Tibial artery (tissue), 4 donors: ENCODE data around the gene PXK.

Source experiments
- DNase-seq, 2 donors: peaks; one replicate each; pipeline ENCODE4 v3.0.0-alpha.2; 2019
- H3K27ac ChIP-seq, 2 donors: fragments of 200-600 bp; sonication (generic) in 1 of 2; 1 replicate in 1 of 2; 2 replicates in 1 of 2; pipeline ENCODE4 v1.5.1; 2018 to 2019; ENCODE audit warnings: mild to moderate bottlenecking in 1 of 2
- H3K27me3 ChIP-seq, 2 donors: fragments of 200-600 bp; sonication (generic) in 1 of 2; one replicate each; pipeline versions ENCODE4 v1.5.1 to v1.6.0; 2016 to 2019
- H3K36me3 ChIP-seq, 3 donors: fragments of 200-600 bp; sonication (generic) in 2 of 3; one replicate each; pipeline ENCODE4 v1.5.1; 2016 to 2019; ENCODE audit warnings: mild to moderate bottlenecking in 2 of 3
- H3K4me1 ChIP-seq, 4 donors: fragments of 200-600 bp; sonication (generic) in 2 of 4; 1 replicate in 3 of 4; 2 replicates in 1 of 4; pipeline ENCODE4 v1.5.1; 2016 to 2019
- H3K4me3 ChIP-seq, 2 donors: fragments of 200-600 bp; sonication (generic) in 1 of 2; 1 replicate in 1 of 2; 2 replicates in 1 of 2; pipeline ENCODE4 v1.5.1; 2018 to 2019; ENCODE audit warnings: mild to moderate bottlenecking in 2 of 2
- H3K9me3 ChIP-seq, 3 donors: fragments of 200-600 bp; sonication (generic) in 1 of 3; one replicate each; pipeline ENCODE4 v1.5.1; 2016 to 2019
- intact Hi-C: fragments of 100-400 bp; cut with DNase I; formaldehyde crosslinking; loops from one replicate; pipeline ENCODE4 v1.15.0; 2023; ENCODE audit warnings: low total_unique reads
- TF ChIP-seq, protein P1 (sequence below), 2 experiments: fragments of 200-600 bp in 1 of 2; fragments of 450-650 bp in 1 of 2; IDR thresholded peaks; one replicate each; pipeline ENCODE4 v1.5.1; 2017 to 2019; ENCODE audit warnings: antibody characterized with exemption in 2 of 2, mild to moderate bottlenecking in 1 of 2, moderate library complexity in 1 of 2

The PXK gene

DNA sequence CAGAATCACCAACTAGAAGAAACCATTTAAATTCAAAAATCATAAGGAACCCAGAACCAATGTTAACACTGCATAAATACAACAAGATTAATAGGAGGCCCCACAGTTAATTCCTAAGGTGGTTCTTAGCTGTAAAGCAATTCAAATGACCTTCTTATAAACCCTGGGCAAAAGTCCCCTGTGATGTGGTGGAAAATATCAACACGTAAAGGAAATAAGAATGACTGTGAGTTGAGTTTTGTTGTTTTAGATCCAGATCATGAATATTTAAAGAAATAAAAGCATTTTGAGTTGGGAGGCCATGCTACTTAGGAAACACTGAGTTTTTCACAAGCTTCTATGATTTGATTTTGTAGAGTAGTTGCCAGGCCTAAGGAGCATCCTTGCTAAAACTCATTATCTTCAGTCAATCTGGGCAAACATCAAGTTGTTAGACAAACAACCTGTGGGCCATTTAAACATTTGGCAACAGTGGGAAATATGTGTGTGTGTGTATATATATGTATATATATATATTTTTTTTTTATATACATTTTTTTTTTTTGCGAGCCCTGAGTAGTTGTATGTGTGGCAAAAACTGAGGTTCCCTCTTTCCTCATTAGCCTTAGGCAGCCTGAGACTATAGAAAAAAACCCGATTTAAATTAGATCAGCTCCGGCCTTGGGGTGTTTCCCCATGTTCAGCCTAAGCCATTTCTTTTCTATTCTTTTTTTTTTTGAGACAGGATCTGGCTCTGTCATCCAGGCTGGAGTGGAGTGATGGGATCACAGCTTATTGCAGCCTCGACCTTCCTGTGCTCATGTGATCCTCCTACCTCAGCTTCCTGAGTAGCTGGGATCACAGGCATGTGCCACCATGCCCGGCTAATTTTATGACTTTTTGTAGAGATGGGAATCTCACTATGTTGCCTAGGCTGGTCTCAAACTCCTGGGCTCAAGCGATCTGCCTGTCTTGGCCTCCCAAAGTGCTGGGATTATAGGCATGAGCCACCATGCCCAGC is 8.0 kb upstream of the PXK start:
- H3K4me1 ChIP-seq, result peaks cover 0 to 7% (median 0%) of the 10 kb centered on the region in 4 donors
- no peak for DNase-seq
- H3K36me3 ChIP-seq, result peaks cover 0 to 2% (median 0%) of the 10 kb centered on the region in 3 donors
- H3K4me3 ChIP-seq, result no peak overlapping the region
- H3K27me3 ChIP-seq, result no peaks in the 10 kb centered on the region
- intact Hi-C loops, result loop anchor here (5.0 kb wide), 1 partner anchor 88 kb away; no protein-coding TSS in a partner anchor
- TF ChIP-seq, protein P1, sequence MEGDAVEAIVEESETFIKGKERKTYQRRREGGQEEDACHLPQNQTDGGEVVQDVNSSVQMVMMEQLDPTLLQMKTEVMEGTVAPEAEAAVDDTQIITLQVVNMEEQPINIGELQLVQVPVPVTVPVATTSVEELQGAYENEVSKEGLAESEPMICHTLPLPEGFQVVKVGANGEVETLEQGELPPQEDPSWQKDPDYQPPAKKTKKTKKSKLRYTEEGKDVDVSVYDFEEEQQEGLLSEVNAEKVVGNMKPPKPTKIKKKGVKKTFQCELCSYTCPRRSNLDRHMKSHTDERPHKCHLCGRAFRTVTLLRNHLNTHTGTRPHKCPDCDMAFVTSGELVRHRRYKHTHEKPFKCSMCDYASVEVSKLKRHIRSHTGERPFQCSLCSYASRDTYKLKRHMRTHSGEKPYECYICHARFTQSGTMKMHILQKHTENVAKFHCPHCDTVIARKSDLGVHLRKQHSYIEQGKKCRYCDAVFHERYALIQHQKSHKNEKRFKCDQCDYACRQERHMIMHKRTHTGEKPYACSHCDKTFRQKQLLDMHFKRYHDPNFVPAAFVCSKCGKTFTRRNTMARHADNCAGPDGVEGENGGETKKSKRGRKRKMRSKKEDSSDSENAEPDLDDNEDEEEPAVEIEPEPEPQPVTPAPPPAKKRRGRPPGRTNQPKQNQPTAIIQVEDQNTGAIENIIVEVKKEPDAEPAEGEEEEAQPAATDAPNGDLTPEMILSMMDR (IDR thresholded peaks at IDR 0.05), result no peak
- no peaks in the 10 kb centered on the region for H3K9me3 ChIP-seq
- no peak overlapping the region for H3K27ac ChIP-seq

DNA sequence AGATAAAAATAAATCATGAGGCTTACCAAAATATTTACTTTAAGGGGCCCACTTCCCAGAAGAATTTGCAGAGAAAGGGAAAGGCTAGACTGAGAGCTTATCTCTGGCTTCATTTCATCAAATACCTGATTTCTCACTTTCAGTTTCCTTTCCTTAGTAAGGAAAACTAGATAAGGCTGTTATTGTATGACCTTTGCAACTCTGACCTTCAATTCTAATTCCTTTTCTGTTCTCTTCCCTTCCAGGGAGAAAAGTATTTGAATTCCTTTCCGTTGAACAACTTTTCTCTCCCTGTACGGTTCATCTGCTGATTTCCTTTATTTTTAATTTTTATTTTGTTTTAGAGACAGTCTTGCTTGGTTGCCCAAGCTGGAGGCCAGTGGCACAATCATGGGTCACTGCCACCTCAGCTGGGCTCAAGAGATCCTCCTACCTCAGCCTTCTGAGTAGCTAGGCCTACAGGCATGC is 7.1 kb upstream of the PXK start:
- TF ChIP-seq, protein P1 (IDR thresholded peaks at IDR 0.05), result no peak
- Histone ChIP-seq H3K4me1 (peaks cover 0 to 7% (median 0%) of the 10 kb centered on the region in 4 donors), H3K27ac (no peak overlapping the region), H3K27me3 (no peaks in the 10 kb centered on the region), H3K9me3 (no peaks in the 10 kb centered on the region), H3K4me3 (no peak overlapping the region), H3K36me3 (no peaks in the 10 kb centered on the region)
- intact Hi-C loops, result no loop called here
- no peak for DNase-seq

DNA sequence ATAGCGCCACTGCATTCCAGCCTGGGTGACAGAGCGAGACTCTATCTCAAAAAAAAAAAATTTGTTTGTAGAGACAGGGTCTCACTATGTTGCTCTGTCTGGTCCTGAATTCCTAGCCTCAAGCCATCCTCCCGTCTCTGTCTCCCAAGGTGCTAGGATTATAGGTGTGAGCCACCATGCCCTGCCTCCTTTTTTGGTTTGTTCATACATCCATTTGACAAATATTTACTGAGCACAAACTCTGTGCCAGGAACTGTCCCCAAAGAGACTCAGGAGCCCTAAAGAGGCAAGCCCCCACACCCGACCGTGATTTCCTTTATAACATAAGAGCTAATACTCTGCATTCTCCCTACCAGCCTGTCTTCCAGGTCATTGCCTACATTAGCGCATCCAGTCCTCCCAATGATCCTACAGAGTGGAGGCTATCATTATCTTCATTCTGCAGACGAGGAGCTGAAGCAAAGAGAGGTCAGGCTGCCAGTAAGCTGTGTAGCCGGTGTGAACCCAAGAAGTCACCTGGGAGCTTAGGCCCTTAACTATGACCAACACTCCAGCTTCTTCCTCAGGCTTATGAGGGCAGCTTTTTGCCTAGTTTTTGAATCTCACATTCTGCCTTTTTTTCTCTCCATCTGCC is 6.3 kb upstream of the PXK start:
- Histone ChIP-seq H3K27ac (no peak overlapping the region), H3K4me1 (peaks cover 0 to 7% (median 0%) of the 10 kb centered on the region in 4 donors), H3K9me3 (no peaks in the 10 kb centered on the region), H3K36me3 (no peaks in the 10 kb centered on the region), H3K4me3 (no peak overlapping the region), H3K27me3 (no peaks in the 10 kb centered on the region)
- intact Hi-C loops, result no loop called here
- TF ChIP-seq, protein P1 (IDR thresholded peaks at IDR 0.05), result no peak
- DNase-seq, result no peak

DNA sequence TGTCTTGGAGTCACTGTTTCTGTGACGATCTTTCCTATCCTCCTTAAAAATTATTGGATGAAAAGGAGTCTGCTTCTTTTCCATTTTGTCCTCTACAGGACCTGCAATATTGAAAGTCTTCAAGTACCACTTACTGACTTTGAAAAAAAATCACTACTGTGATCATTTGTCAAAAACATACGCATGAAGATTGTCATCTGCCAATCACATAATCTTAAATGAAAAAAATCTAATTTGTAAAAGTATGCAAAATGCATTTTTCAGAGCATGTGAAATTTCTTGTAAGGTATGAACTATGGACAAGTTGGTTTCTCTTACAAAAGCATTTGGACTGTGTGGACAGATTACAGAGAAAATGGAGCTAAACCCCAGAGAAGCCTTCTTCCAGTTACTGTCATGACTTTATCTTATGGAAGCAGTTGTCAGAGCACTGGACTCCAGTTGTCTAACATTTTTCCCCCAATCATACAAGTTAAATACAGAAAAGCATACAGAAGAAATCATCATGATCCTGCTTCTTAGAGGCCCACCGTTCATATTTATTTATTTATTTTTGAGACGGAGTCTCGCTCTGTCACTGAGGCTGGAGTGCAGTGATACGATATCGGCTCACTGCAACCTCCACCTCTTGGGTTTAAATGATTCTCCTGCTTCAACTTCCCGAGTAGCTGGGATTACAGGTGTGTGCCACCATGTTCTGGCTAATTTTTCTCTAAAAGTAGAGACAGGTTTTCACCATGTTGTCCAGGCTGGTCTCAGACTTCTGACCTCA is 3.4 kb upstream of the PXK start:
- H3K9me3 ChIP-seq, result no peaks in the 10 kb centered on the region
- intact Hi-C loops, result no loop called here
- no peaks in the 10 kb centered on the region for H3K36me3 ChIP-seq
- no peak for DNase-seq
- H3K4me3 ChIP-seq, result no peak overlapping the region
- no peak overlapping the region for H3K27ac ChIP-seq
- peaks cover 0 to 24% (median 10%) of the 10 kb centered on the region in 4 donors for H3K4me1 ChIP-seq
- H3K27me3 ChIP-seq, result no peaks in the 10 kb centered on the region
- TF ChIP-seq, protein P1 (IDR thresholded peaks at IDR 0.05), result no peak

DNA sequence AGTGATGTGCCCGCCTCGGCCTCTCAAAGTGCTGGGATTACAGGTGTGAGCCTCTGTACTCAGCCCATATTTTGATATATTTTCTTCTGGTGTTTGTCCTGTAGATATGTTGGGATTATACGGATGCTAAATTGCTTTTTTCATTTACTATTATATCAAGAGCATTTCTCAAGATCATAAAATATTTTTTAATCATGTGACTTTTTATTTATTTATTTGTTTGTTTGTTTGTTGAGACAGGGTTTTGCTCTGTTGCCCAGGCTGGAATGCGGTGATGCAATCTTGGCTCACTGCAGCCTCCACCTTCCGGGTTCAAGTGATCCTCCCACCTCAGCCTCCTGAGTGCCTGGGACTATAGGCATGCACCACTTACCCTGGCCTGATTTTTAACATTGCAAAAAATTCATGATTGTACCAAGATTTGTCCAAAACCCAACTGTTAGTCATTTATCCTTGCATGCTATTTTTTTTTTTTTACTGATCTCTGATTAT is 2.7 kb upstream of the PXK start:
- TF ChIP-seq, protein P1 (IDR thresholded peaks at IDR 0.05), result no peak
- peaks cover 0 to 28% (median 13%) of the 10 kb centered on the region in 4 donors for H3K4me1 ChIP-seq
- no peaks in the 10 kb centered on the region for H3K9me3 ChIP-seq
- H3K36me3 ChIP-seq, result no peaks in the 10 kb centered on the region
- no peak for DNase-seq
- no peaks in the 10 kb centered on the region for H3K27me3 ChIP-seq
- intact Hi-C loops, result no loop called here
- H3K27ac ChIP-seq, result no peak overlapping the region
- H3K4me3 ChIP-seq, result no peak overlapping the region
